Measurements from ENCODE around the gene PPWD1. TPM values are rescaled to one million over a fixed set of nuclear protein-coding genes. Genes with fewer than 3 reads are reported as not detected.

Gene PPWD1
- total and polyA plus RNA-seq, 2 of the 13 experiments (the other 11 are each of a cell fraction or from before 2014, with no cell fraction given) = 7.4 to 44.3 TPM

DNA sequence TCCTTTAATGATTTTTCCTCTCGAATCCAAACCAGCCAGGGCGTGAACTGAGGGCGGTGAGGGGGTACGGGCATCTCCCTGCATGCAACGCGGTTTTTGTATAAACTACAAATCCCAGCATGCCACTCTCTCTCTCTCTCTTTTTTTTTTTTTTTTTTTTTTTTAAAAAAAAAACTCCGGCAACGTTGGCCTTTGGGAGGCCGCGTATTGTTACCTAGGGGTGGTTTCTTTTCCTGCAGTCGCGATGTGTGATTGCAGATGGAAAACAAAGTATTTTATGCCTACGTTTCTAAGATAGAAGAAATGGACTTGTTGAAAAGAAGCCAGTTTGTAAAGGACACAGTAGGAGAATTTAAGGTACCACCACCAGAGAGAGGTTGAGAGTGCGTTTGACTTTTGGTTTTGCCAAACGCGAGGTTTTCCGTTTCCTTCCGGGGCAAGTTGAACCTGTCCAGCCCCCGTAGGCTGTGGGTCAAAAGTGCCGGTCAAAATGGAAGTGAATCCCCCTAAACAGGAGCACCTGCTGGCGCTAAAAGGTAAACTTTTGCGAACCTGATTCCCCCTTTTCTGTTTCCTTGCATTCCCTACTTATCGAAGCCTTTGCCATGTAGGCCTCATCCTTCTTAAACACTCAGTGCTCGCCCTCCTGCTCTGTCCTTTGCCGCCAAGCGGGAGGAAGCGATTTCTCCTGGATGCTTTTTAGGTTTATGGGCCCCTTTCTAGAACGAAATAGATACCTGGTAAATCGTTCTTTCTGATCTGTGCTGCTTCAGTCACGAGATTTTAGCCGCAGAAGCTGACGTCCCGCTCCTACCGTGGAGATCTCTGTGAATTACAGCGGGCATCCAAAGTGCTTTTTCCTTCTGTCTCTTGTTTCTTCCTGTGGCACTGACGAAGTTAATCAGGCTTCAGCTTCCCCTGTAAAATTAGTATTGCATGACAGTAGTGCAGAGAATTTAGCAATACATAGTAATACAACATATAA lies 61.8 kb downstream of the PPWD1 start, which contains the start of the genes SHLD3 and TRAPPC13 (continued):
- TF ChIP-seq ZNF275 (CRISPR knock-in tag; IDR thresholded peaks at IDR 0.05; ENCODE audit: borderline replicate concordance) (no peak), ZMAT3 (CRISPR knock-in tag; conservative IDR thresholded peaks at IDR 0.05) (no peak), ZNF34 (CRISPR knock-in tag; IDR thresholded peaks at IDR 0.05; ENCODE audit: borderline replicate concordance) (no peak), ZNF609 (CRISPR knock-in tag; IDR thresholded peaks at IDR 0.05; ENCODE audit: borderline replicate concordance) (no peak), RFX3 (CRISPR knock-in tag; IDR thresholded peaks at IDR 0.05) (no peak), ZNF329 (CRISPR knock-in tag; IDR thresholded peaks at IDR 0.05; ENCODE audit: low read depth) (no peak), YEATS2 (CRISPR knock-in tag; IDR thresholded peaks at IDR 0.05; ENCODE audit: borderline replicate concordance) (peak; percentile 69), MXI1 (IDR thresholded peaks at IDR 0.05; ENCODE audit: borderline replicate concordance, low read depth, low read length) (peak; percentile 23; the same call in 1 of the 3 replicates), ZNF616 (CRISPR knock-in tag; IDR thresholded peaks at IDR 0.05; ENCODE audit: low read depth) (no peak), ZNF496 (CRISPR knock-in tag; IDR thresholded peaks at IDR 0.05; ENCODE audit: insufficient replicate concordance) (no peak), PHB2 (IDR thresholded peaks at IDR 0.05; ENCODE audit: partially characterized antibody) (no peak), MTF1 (CRISPR knock-in tag; IDR thresholded peaks at IDR 0.05) (0 out of 2 replicates have a peak, but pooled peaks have one; percentile 47), ESRRA (CRISPR knock-in tag; IDR thresholded peaks at IDR 0.05; ENCODE audit: low read depth) (no peak), ZNF614 (CRISPR knock-in tag; IDR thresholded peaks at IDR 0.05; ENCODE audit: borderline replicate concordance) (no peak), TFDP1 (CRISPR knock-in tag; IDR thresholded peaks at IDR 0.05; ENCODE audit: borderline replicate concordance) (no peak), ATF1 (CRISPR knock-in tag; IDR thresholded peaks at IDR 0.05) (peak; percentile 47; the same call in 1 of the 2 replicates)
- TF ChIP-seq, protein P1, sequence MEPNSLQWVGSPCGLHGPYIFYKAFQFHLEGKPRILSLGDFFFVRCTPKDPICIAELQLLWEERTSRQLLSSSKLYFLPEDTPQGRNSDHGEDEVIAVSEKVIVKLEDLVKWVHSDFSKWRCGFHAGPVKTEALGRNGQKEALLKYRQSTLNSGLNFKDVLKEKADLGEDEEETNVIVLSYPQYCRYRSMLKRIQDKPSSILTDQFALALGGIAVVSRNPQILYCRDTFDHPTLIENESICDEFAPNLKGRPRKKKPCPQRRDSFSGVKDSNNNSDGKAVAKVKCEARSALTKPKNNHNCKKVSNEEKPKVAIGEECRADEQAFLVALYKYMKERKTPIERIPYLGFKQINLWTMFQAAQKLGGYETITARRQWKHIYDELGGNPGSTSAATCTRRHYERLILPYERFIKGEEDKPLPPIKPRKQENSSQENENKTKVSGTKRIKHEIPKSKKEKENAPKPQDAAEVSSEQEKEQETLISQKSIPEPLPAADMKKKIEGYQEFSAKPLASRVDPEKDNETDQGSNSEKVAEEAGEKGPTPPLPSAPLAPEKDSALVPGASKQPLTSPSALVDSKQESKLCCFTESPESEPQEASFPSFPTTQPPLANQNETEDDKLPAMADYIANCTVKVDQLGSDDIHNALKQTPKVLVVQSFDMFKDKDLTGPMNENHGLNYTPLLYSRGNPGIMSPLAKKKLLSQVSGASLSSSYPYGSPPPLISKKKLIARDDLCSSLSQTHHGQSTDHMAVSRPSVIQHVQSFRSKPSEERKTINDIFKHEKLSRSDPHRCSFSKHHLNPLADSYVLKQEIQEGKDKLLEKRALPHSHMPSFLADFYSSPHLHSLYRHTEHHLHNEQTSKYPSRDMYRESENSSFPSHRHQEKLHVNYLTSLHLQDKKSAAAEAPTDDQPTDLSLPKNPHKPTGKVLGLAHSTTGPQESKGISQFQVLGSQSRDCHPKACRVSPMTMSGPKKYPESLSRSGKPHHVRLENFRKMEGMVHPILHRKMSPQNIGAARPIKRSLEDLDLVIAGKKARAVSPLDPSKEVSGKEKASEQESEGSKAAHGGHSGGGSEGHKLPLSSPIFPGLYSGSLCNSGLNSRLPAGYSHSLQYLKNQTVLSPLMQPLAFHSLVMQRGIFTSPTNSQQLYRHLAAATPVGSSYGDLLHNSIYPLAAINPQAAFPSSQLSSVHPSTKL (CRISPR knock-in tag; IDR thresholded peaks at IDR 0.05) = peak; percentile 31; the same call in 1 of the 2 replicates

Data from HepG2 (cell line).